GM12892 (cell line): Measurements from ENCODE around the gene DICER1.

Source experiments
- POLR2A ChIP-seq: IDR thresholded peaks from 2 replicates; pipeline ENCODE4 v1.6.1; 2011; ENCODE audit warnings: low read depth, low read length, control low read depth
- POLR2AphosphoS5 ChIP-seq: IDR thresholded peaks from 2 replicates; pipeline ENCODE4 v1.6.1; 2011; ENCODE audit warnings: low read depth, low read length, control low read depth

DNA sequence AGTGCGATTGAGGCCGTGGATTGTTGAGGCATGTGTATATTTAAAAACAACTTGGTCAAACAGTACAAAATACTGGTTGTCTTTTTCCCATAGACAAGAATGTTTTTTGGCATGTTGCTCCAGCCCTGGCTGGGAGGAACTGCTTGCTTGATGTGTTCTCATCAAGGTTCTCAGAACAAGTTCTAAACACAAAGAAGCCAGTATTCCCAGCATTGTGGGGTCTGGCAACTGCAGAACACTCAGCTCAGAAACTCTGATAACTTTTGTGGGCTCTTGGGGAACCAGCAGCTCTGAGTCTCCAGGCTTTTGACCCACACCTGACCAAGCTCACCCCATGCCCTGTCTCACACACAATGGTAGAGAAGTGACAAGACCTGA lies 27.1 kb upstream of the DICER1 start:
- TF ChIP-seq POLR2A = no peak
- TF ChIP-seq POLR2AphosphoS5 = no peak
